ENCODE measurements around the gene RPEL1. TPM values are rescaled to one million over a fixed set of nuclear protein-coding genes. Genes with fewer than 3 reads are reported as not detected.
A peak's percentile ranks its signal among the peaks of the same experiment; 100 is the strongest.

Gene RPEL1
- total RNA-seq, 1 experiment from 2014 or later: not detected

GRCh38 chr10:103280031-103280430 is 34.3 kb downstream of the RPEL1 start:
- H3K27me3 ChIP-seq (ENCODE audit: low read length): no peaks in the 10 kb centered on the region
- H3F3A ChIP-seq (ENCODE audit: low read length, unreplicated experiment): no peaks in the 10 kb centered on the region
- ATAC-seq (no peak), DNase-seq (no peak)
- ChIA-PET CTCF (no interaction called here), POLR2A (ENCODE audit: unreplicated experiment) (no interaction called here)
- no peaks in the 10 kb centered on the region for H3K9me3 ChIP-seq (ENCODE audit: low read length)
- intact Hi-C loops (cut with micrococcal nuclease): loop anchor here (1.0 kb wide), 1 partner anchor 15 kb away; no protein-coding TSS in a partner anchor
- H3K79me2 ChIP-seq (ENCODE audit: low read length): no peaks in the 10 kb centered on the region
- H3K4me1 ChIP-seq (ENCODE audit: insufficient read depth, low read length): peaks cover 4% of the 10 kb centered on the region; the same call in 1 of the 2 replicates
- no peak overlapping the region for H2AFZ ChIP-seq (ENCODE audit: low read length)
- no peaks in the 10 kb centered on the region for H3K9me2 ChIP-seq (replicated peaks; ENCODE audit: low read length)
- H4K20me1 ChIP-seq (ENCODE audit: low read length): no peaks in the 10 kb centered on the region
- no TSS peak for BruUV-seq (replicated peaks)
- no peak overlapping the region for H3K27ac ChIP-seq (ENCODE audit: low read length)
- TF ChIP-seq EZH2phosphoT487 (IDR thresholded peaks at IDR 0.05; ENCODE audit: borderline replicate concordance, low read length) (no peak), CTCF (conservative IDR thresholded peaks at IDR 0.05; ENCODE audit: low read depth, low read length) (no peak), EZH2 (IDR thresholded peaks at IDR 0.05; ENCODE audit: low read length, unreplicated experiment) (no peak)
- no peak overlapping the region for H3K4me2 ChIP-seq (ENCODE audit: low read length)
- no peak overlapping the region for H3K4me3 ChIP-seq (ENCODE audit: low read length)
- no peak overlapping the region for H3K9ac ChIP-seq (ENCODE audit: low read length)
- H3K36me3 ChIP-seq (ENCODE audit: low read depth, low read length): no peaks in the 10 kb centered on the region

- Histone ChIP-seq H3K27me3 (ENCODE audit: low read length) (no peaks in the 10 kb centered on the region), H3K27ac (ENCODE audit: low read length) (no peak overlapping the region), H3K36me3 (ENCODE audit: low read depth, low read length) (no peaks in the 10 kb centered on the region), H4K20me1 (ENCODE audit: low read length) (no peaks in the 10 kb centered on the region), H3K4me2 (ENCODE audit: low read length) (0 out of 2 replicates have a peak overlapping the region, but pooled peaks have one; percentile 3), H3F3A (ENCODE audit: low read length, unreplicated experiment) (no peaks in the 10 kb centered on the region), H3K9ac (ENCODE audit: low read length) (no peak overlapping the region), H3K4me1 (ENCODE audit: insufficient read depth, low read length) (peaks cover 4% of the 10 kb centered on the region; the same call in 1 of the 2 replicates), H3K79me2 (ENCODE audit: low read length) (no peaks in the 10 kb centered on the region), H3K9me2 (replicated peaks; ENCODE audit: low read length) (no peaks in the 10 kb centered on the region), H3K4me3 (ENCODE audit: low read length) (no peak overlapping the region), H2AFZ (ENCODE audit: low read length) (no peak overlapping the region), H3K9me3 (ENCODE audit: low read length) (no peaks in the 10 kb centered on the region)
- DNase-seq: peak; percentile 60
- intact Hi-C loops (cut with micrococcal nuclease): loop anchor here (1.0 kb wide), 1 partner anchor 15 kb away; no protein-coding TSS in a partner anchor
- CTCF ChIA-PET: no interaction called here
- peak; percentile 58 for ATAC-seq
- TF ChIP-seq EZH2phosphoT487 (IDR thresholded peaks at IDR 0.05; ENCODE audit: borderline replicate concordance, low read length) (no peak), CTCF (conservative IDR thresholded peaks at IDR 0.05; ENCODE audit: low read depth, low read length) (no peak), EZH2 (IDR thresholded peaks at IDR 0.05; ENCODE audit: low read length, unreplicated experiment) (no peak)
- POLR2A ChIA-PET (ENCODE audit: unreplicated experiment): interaction anchor here (0.6 kb wide), 1 partner anchor 116 kb away, joined by 3 read pairs; the partner anchor contains the start of gene PDCD11
- no TSS peak for BruUV-seq (replicated peaks)
Measured at GRCh38 chr10:103280506-103280905, 34.8 kb downstream of the RPEL1 start.

- Histone ChIP-seq H3K9ac (ENCODE audit: low read length) (no peak overlapping the region), H3K4me1 (ENCODE audit: insufficient read depth, low read length) (peaks cover 4% of the 10 kb centered on the region; the same call in 1 of the 2 replicates), H3K79me2 (ENCODE audit: low read length) (no peaks in the 10 kb centered on the region), H3K9me3 (ENCODE audit: low read length) (no peaks in the 10 kb centered on the region), H3K27me3 (ENCODE audit: low read length) (no peaks in the 10 kb centered on the region), H3K4me3 (ENCODE audit: low read length) (no peak overlapping the region), H2AFZ (ENCODE audit: low read length) (no peak overlapping the region), H4K20me1 (ENCODE audit: low read length) (no peaks in the 10 kb centered on the region), H3K4me2 (ENCODE audit: low read length) (no peak overlapping the region), H3K27ac (ENCODE audit: low read length) (no peak overlapping the region), H3K9me2 (replicated peaks; ENCODE audit: low read length) (no peaks in the 10 kb centered on the region), H3F3A (ENCODE audit: low read length, unreplicated experiment) (no peaks in the 10 kb centered on the region), H3K36me3 (ENCODE audit: low read depth, low read length) (no peaks in the 10 kb centered on the region)
- intact Hi-C loops (cut with micrococcal nuclease): no loop called here
- ATAC-seq (no peak), DNase-seq (no peak)
- POLR2A ChIA-PET (ENCODE audit: unreplicated experiment): no interaction called here
- CTCF ChIA-PET: no interaction called here
- TF ChIP-seq EZH2phosphoT487 (IDR thresholded peaks at IDR 0.05; ENCODE audit: borderline replicate concordance, low read length) (no peak), EZH2 (IDR thresholded peaks at IDR 0.05; ENCODE audit: low read length, unreplicated experiment) (no peak), CTCF (conservative IDR thresholded peaks at IDR 0.05; ENCODE audit: low read depth, low read length) (no peak)
- BruUV-seq (replicated peaks): no TSS peak
Measured at GRCh38 chr10:103281753-103282152, 36.1 kb downstream of the RPEL1 start.
